ENCODE measurements around the gene ELOB.

DNA sequence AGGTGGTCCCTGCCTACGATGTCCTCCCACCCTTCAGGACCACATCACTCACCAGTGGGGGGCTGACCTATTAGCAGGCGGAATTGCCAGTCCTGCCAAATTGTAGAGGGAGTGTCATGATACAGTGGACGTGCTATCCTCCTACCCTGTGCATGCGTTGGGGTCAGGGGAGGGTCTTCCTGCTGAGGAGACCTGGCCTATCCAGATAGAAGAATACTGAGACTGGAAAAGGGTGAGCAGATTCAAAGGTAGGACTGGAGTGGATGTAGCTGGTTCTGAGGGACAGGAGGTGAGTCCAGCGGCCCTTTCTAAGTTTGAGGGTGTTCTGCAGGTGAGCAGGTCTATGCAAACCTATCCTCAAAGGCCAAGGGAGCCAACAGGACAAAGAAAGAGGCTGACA, 29.2 kb upstream of the ELOB start:
- TF ChIP-seq, protein P1, sequence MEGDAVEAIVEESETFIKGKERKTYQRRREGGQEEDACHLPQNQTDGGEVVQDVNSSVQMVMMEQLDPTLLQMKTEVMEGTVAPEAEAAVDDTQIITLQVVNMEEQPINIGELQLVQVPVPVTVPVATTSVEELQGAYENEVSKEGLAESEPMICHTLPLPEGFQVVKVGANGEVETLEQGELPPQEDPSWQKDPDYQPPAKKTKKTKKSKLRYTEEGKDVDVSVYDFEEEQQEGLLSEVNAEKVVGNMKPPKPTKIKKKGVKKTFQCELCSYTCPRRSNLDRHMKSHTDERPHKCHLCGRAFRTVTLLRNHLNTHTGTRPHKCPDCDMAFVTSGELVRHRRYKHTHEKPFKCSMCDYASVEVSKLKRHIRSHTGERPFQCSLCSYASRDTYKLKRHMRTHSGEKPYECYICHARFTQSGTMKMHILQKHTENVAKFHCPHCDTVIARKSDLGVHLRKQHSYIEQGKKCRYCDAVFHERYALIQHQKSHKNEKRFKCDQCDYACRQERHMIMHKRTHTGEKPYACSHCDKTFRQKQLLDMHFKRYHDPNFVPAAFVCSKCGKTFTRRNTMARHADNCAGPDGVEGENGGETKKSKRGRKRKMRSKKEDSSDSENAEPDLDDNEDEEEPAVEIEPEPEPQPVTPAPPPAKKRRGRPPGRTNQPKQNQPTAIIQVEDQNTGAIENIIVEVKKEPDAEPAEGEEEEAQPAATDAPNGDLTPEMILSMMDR (IDR thresholded peaks at IDR 0.05): no peak
- TF ChIP-seq POLR2A (IDR thresholded peaks at IDR 0.05): no peak
